Left cardiac atrium (tissue), 4 donors: ENCODE measurements around the gene FBXL3. TPM values are rescaled to one million over a fixed set of nuclear protein-coding genes. Genes with fewer than 3 reads are reported as not detected.
A peak's percentile ranks its signal among the peaks of the same experiment; 100 is the strongest.

Source experiments
- ATAC-seq, 2 donors: fragments of 200-7000 bp; cut with Tn5 transposase; one replicate each; pipeline ENCODE4 v1.9.1; 2020; ENCODE audit warnings: mild to moderate bottlenecking in 2 of 2, moderate library complexity in 2 of 2
- DNase-seq: peaks from one replicate; pipeline ENCODE4 v3.0.0-alpha.2; 2020
- intact Hi-C, 2 donors: fragments of 100-400 bp; cut with DNase I; formaldehyde crosslinking; loops; one replicate each; pipeline versions ENCODE4 v1.14.1 to v1.15.1; 2022 to 2023
- total RNA-seq, 2 donors: library from RNA; stranded (reverse); fragmentation: NEBNext Ultra II Directional; extraction: Animal tissue kit (Norgen Biotek cat#: 25700); gene quantifications; one replicate each; pipeline ENCODE4 v1.2.1, GENCODE V29; 2021
- donor health status: DM: no; HTN: yes; CAD: no.
- donor health status: DM: no; HTN: yes; CAD: no; lungs with severe emphysema.
- donor health status: DM: yes; HTN: yes; CAD: no.
- donor health status: Dilated cardiomyopathy.

Gene FBXL3
- total RNA-seq, 2 donors from 2014 or later, result 33.2 to 33.3 TPM

GRCh38 chr13:76993473-76993872 lies 33.5 kb downstream of the FBXL3 start:
- intact Hi-C loops, result no loop called here
- no peak for ATAC-seq
- no peak for DNase-seq

- DNase-seq, result no peak
- intact Hi-C loops, result no loop called here
- peak in 1 of 2 donors; percentile 2 for ATAC-seq
Measured at GRCh38 chr13:76993021-76993420, 33.9 kb downstream of the FBXL3 start.

- ATAC-seq (peak; percentile 4 to 5), DNase-seq (no peak)
- intact Hi-C loops, result no loop called here
Measured at GRCh38 chr13:76992548-76993001, 34.4 kb downstream of the FBXL3 start.

GRCh38 chr13:76991796-76992547 lies 35.0 kb downstream of the FBXL3 start, which contains the start of gene CLN5:
Gene CLN5 (plus strand): TSS chr13:76992081. CDS start chr13:76992099, 18 bp downstream.
- peak; percentile 96 for DNase-seq
- intact Hi-C loops, result no loop called here
- peak; percentile 98 to 99 for ATAC-seq

GRCh38 chr13:76991432-76991795 lies 35.5 kb downstream of the FBXL3 start:
- DNase-seq (peak; percentile 48), ATAC-seq (peak; percentile 39 to 44)
- intact Hi-C loops, result no loop called here

GRCh38 chr13:76983676-76984075 lies 43.3 kb downstream of the FBXL3 start:
- no peak for DNase-seq
- intact Hi-C loops, result no loop called here
- ATAC-seq, result no peak

GRCh38 chr13:76982061-76982460 lies 44.9 kb downstream of the FBXL3 start:
- no peak for ATAC-seq
- intact Hi-C loops, result no loop called here
- DNase-seq, result no peak

- ATAC-seq (peak; percentile 97 to 98), DNase-seq (peak; percentile 80)
- intact Hi-C loops, result no loop called here
Measured at GRCh38 chr13:76980075-76980718, 46.8 kb downstream of the FBXL3 start.

- intact Hi-C loops, result loop anchor here in 1 of 2 donors (10.0 kb wide), 1 partner anchor 1102 kb away; no protein-coding TSS in a partner anchor
- ATAC-seq, result no peak
- no peak for DNase-seq
Measured at GRCh38 chr13:76976929-76977328, 50.0 kb downstream of the FBXL3 start.

GRCh38 chr13:76976490-76976889 lies 50.5 kb downstream of the FBXL3 start:
- ATAC-seq, result no peak
- intact Hi-C loops, result loop anchor here in 1 of 2 donors (10.0 kb wide), 1 partner anchor 1102 kb away; no protein-coding TSS in a partner anchor
- no peak for DNase-seq

- intact Hi-C loops, result loop anchor here in 1 of 2 donors (10.0 kb wide), 1 partner anchor 1101 kb away; no protein-coding TSS in a partner anchor
- no peak for ATAC-seq
- DNase-seq, result no peak
Measured at GRCh38 chr13:76975863-76976262, 51.1 kb downstream of the FBXL3 start.

GRCh38 chr13:76974618-76974975 lies 52.4 kb downstream of the FBXL3 start:
- ATAC-seq, result no peak
- no peak for DNase-seq
- intact Hi-C loops, result loop anchor here in 1 of 2 donors (10.0 kb wide), 1 partner anchor 1100 kb away; no protein-coding TSS in a partner anchor

- intact Hi-C loops, result loop anchor here in 1 of 2 donors (10.0 kb wide), 1 partner anchor 1099 kb away; no protein-coding TSS in a partner anchor
- no peak for DNase-seq
- ATAC-seq, result no peak
Measured at GRCh38 chr13:76973920-76974617, 52.9 kb downstream of the FBXL3 start.

- intact Hi-C loops, result loop anchor here in 1 of 2 donors (10.0 kb wide), 1 partner anchor 1097 kb away; no protein-coding TSS in a partner anchor
- ATAC-seq, result no peak
- no peak for DNase-seq
Measured at GRCh38 chr13:76971851-76972829, 54.8 kb downstream of the FBXL3 start.

GRCh38 chr13:76971215-76971614 lies 55.7 kb downstream of the FBXL3 start:
- intact Hi-C loops, result loop anchor here in 1 of 2 donors (10.0 kb wide), 1 partner anchor 1096 kb away; no protein-coding TSS in a partner anchor
- no peak for ATAC-seq
- DNase-seq, result no peak

GRCh38 chr13:76969488-76970365 lies 57.2 kb downstream of the FBXL3 start:
- no peak for ATAC-seq
- intact Hi-C loops, result loop anchor here in 1 of 2 donors (10.0 kb wide), 1 partner anchor 1095 kb away; no protein-coding TSS in a partner anchor
- DNase-seq, result no peak

- intact Hi-C loops, result no loop called here
- DNase-seq (no peak), ATAC-seq (no peak)
Measured at GRCh38 chr13:76968041-76968440, 58.9 kb downstream of the FBXL3 start.
